IPS-11a (cell line): ENCODE data around the gene F7.
"Not testable (repeated sequence)": the region's sequence is repeated elsewhere in the genome, so short reads cannot be mapped to it uniquely, and the experiment has no call there.

ENCODE experiments used
- H3K4me3 ChIP-seq: one replicate; pipeline ENCODE4 v1.5.1; 2013; ENCODE audit warnings: low read depth, low read length, control low read depth

Gene F7

DNA sequence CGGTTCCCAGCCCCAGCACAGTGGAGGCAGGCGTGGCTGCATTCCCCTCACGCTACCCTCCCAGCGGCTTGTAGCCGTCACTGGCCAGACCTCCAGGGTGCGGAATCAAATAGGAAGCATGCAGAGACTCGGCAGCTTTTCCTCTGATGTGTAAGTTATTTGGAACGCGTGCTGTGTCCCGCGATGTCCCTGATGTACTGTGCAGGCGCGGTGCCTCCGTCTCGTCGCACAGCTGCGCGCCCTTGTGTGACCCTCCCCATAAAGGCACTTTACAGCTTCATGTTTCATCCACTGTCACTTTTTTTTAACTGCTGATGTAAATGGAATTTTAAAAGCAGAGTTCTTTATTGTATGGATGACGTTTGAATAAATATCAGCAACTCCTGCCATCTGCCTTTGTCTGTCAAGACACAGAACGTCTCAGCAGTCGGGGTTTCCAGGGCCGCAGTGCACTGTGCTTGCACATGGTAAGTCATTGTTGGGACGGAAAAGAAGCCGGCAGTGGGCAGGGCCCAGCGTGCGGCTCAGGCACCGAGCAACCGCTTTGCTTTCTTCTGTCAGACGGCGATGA, 7.3 kb upstream of the F7 start:
- no peak overlapping the region for H3K4me3 ChIP-seq

- no peak overlapping the region for H3K4me3 ChIP-seq
Measured at GRCh38 chr13:113099142-113099541, 6.4 kb upstream of the F7 start.

- H3K4me3 ChIP-seq: not testable (repeated sequence)
Measured at GRCh38 chr13:113102302-113102701, 3.3 kb upstream of the F7 start.

DNA sequence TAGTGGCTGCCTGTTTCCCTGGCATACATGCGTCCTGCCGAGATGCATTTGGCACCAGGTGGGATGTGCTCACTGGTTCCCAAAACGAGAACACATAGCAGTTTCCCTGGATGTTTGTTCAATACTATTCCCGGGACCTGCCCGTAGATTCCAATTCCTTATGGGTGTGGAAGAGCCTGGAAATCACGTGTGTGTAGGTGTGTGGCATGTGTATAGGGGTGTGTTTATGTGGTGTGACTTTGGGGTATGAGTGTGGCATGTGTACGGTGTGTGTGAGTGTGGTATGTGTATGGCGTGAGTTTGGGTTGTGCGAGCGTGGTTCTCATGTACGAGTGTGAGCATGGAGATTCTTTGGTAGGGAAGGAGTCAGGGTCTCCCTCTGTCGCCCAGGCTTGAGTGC, 2.9 kb upstream of the F7 start:
- no peak overlapping the region for H3K4me3 ChIP-seq

- no peak overlapping the region for H3K4me3 ChIP-seq
Measured at GRCh38 chr13:113103646-113104045, 1.9 kb upstream of the F7 start.

GRCh38 chr13:113105921-113106452, 396 bp downstream of the F7 start:
- H3K4me3 ChIP-seq: no peak overlapping the region

DNA sequence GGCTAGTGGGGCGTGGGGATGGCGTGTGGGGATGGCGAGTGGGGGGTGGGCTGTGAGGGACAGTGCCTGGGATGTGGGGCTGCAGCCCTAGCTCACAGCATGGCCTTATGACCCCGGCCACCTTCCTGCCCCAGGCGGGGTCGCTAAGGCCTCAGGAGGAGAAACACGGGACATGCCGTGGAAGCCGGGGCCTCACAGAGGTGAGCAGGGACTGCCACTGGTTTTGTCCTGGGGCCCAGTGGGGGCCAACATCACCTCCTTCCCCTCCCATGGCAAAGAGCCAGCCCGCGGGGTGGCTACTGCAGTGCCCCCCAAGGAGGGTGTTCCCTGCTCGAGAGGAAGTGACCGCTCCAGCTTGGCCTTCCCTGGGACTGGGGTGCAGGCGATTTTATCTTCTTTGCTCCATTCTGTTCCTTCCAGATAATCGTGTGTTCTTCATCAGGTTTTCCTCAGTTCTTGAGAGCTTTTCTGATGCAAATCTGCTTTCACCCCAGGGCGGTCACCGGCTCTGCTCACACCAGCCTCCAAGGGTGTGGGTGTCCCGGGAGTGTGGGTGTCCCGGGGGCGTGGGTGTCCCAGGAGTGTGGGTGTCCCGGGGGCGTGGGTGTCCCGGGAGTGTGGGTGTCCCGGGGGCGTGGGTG, 1.2 kb downstream of the F7 start:
- no peak overlapping the region for H3K4me3 ChIP-seq

DNA sequence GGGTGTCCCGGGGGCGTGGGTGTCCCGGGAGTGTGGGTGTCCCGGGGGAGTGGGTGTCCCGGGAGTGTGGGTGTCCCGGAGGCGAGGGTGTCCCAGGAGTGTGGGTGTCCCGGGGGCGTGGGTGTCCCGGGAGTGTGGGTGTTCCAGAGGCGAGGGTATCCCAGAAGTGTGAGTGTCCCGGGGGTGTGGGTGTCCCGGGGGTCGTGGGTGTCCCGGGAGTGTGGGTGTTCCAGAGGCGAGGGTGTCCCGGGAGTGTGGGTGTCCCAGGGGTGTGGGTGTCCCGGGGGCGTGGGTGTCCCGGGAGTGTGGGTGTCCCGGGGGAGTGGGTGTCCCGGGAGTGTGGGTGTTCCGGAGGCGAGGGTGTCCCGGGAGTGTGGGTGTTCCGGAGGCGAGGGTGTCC, 2.9 kb downstream of the F7 start:
- not testable (repeated sequence) for H3K4me3 ChIP-seq

- no peak overlapping the region for H3K4me3 ChIP-seq
Measured at GRCh38 chr13:113109151-113110047, 3.8 kb downstream of the F7 start.

GRCh38 chr13:113110048-113110851, 4.7 kb downstream of the F7 start:
- H3K4me3 ChIP-seq: no peak overlapping the region

DNA sequence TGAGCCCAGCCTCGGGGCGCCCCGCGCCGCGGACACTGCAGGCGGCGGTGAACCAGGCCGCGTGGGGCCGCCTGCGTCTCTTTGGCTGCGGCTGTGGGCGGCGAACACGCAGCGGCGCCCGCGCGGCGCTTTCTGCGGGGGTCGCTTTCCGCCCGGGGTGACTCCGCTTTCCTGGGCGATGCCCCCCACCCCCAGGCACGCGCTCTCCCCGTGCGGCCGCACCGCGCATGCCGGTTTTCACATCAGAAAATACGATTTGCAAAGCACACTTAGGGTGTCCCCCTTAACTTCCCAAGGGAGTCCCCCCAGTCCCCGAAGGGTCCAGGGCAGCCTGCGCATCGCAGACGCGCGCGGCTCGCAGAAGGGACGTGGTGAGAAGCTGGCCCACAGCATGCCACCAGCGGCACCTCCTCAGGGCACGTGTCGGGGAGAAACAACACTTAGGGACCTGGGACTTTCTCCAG, 5.3 kb downstream of the F7 start:
- H3K4me3 ChIP-seq: no peak overlapping the region

GRCh38 chr13:113111821-113112220, 6.2 kb downstream of the F7 start:
- H3K4me3 ChIP-seq: not testable (repeated sequence)

GRCh38 chr13:113112475-113112874, 6.9 kb downstream of the F7 start:
- not testable (repeated sequence) for H3K4me3 ChIP-seq

DNA sequence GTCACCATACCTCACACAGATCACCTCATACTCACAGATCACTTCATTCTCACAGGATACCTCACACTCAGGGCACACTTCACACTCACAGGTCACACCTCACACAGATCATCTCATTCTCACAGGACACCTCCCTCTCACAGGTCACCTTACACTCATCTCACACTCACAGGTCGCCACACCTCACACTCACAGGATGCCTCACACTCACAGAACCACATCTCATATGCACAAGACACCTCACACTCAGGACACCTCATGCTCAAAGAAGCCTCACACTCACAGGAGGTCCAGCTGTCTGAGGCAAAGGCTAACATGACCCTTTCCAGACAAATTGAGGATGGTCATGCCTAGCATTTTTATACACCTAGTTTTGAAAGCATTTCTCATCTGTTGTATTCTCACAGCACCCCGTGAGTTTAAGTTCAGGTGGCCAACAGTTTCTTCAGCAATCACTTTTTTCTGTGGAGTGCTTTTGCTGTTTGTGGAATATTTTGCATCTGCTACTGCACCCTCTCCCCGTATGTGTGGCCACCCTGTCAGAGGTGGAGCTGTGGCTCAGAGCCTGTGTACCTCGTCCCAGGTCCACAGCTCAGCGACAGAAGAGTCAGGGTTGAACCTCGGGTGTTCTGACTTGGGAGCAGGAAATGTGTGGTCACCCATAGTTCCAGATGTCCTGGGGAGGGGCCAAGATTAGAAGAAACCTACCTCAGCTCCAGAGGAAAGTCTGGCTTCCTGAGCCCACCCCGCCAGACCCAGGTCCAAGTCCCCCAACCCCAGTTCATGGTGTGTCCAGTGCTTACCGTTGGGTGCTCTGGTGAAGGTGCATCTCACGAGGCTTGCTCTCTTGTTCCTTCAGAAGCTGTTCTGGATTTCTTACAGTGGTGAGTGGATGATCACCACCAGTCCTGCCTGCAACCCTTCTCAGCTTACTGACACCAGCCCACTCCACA, 7.6 kb downstream of the F7 start:
- H3K4me3 ChIP-seq: no peak overlapping the region

DNA sequence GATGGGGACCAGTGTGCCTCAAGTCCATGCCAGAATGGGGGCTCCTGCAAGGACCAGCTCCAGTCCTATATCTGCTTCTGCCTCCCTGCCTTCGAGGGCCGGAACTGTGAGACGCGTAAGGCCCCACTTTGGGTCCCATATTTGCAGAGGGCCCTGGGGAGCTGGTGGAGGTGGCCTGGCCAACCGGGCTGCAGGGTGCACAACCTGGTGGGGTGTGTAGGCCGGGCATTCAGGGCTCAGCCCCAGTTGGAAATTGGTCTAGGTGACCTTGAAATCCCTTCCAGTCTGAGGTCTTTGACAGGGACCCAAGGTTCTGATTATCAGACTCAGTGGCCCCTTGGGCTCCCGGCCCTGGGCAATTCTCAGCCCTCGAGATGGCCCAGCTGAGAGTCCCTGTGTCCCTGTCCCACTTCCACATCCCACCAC, 8.3 kb downstream of the F7 start:
- no peak overlapping the region for H3K4me3 ChIP-seq

- H3K4me3 ChIP-seq: no peak overlapping the region
Measured at GRCh38 chr13:113114511-113115362, 9.1 kb downstream of the F7 start.

- H3K4me3 ChIP-seq: no peak overlapping the region
Measured at GRCh38 chr13:113115363-113116205, 10.0 kb downstream of the F7 start.
